ENCODE data around the gene PLRG1.

DNA sequence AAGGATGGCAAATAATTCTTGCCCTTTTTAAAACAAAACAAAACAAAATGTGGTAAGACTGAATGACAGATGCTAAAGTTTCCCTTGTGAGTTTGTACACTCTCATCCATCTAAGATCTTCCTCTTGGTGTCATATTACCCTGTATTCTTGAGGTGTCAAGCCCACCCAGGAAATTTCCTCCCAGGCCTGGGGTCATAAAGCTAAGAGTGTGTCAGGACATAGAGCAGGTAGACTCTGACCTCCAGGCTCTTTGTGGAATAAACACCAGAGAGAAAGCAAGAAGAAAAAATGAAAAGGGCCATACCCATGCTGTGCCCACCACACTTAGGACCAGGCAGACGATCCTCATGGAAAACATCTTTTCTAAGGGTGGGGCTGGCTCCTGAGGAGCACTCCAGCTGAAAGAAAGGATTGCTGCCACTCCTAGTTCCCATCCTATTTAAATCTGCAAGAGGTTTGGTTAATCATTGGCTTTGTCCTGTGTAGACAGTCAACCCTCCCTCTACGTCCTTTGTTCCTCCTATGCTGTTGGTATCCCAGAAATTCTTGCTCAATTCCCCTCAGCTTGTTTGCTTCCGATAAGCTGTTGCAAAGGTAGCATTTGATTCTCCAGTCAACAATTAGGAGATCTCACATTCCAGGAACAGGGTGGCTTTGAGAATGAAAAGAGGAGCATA is 40.3 kb upstream of the PLRG1 start, which contains the start of gene FGA:
- TF ChIP-seq, protein P1, sequence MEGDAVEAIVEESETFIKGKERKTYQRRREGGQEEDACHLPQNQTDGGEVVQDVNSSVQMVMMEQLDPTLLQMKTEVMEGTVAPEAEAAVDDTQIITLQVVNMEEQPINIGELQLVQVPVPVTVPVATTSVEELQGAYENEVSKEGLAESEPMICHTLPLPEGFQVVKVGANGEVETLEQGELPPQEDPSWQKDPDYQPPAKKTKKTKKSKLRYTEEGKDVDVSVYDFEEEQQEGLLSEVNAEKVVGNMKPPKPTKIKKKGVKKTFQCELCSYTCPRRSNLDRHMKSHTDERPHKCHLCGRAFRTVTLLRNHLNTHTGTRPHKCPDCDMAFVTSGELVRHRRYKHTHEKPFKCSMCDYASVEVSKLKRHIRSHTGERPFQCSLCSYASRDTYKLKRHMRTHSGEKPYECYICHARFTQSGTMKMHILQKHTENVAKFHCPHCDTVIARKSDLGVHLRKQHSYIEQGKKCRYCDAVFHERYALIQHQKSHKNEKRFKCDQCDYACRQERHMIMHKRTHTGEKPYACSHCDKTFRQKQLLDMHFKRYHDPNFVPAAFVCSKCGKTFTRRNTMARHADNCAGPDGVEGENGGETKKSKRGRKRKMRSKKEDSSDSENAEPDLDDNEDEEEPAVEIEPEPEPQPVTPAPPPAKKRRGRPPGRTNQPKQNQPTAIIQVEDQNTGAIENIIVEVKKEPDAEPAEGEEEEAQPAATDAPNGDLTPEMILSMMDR (IDR thresholded peaks at IDR 0.05), result no peak
- no peak for TF ChIP-seq POLR2A (IDR thresholded peaks at IDR 0.05)
- TF ChIP-seq EP300 (IDR thresholded peaks at IDR 0.05), result no peak
